Measurements from ENCODE around the gene C11orf52.

The C11orf52 gene

DNA sequence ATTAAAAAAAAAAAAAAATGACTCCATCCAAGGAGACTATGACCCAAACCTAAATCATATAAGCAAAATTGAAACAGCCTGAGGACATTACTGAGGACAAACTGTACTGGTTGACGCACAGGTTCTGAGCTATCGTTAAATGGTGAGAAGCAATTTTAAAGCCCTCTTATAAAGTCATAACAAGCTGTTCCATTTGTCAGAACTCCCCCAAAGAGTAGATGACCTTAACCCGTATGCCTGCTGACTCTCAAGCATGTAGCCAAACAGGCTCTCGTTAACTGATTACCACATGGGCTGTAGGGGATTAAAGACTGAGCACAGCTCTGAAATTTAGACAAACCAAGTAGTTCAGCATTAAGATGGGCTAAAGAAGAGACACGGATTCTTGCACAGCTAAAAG lies 9.3 kb upstream of the C11orf52 start:
- H3K4me1 ChIP-seq (ENCODE audit: control insufficient read depth, insufficient read depth, low read length): no peaks in the 10 kb centered on the region
- no peaks in the 10 kb centered on the region for H3K36me3 ChIP-seq (ENCODE audit: control insufficient read depth in 2 of 2, insufficient read depth in 1 of 2, low read length in 2 of 2)
- H3K27ac ChIP-seq (ENCODE audit: extremely low read depth, low read depth, low read length): no peak overlapping the region
- CTCF ChIA-PET: no interaction called here
- H3K4me3 ChIP-seq (ENCODE audit: low read depth, low read length): no peak overlapping the region
- POLR2A ChIA-PET: interaction anchor here (1.2 kb wide), 1 partner anchor 38 kb away, joined by 4 read pairs; the partner anchor contains the start of gene ALG9
- no peaks in the 10 kb centered on the region for H3K9me3 ChIP-seq (ENCODE audit: control insufficient read depth, insufficient read depth, low read depth, low read length)
- TF ChIP-seq KLF1 (tag by site-specific recombination; IDR thresholded peaks at IDR 0.05) (no peak), ZNF169 (tag by site-specific recombination; IDR thresholded peaks at IDR 0.05) (no peak), ZSCAN23 (tag by site-specific recombination; IDR thresholded peaks at IDR 0.05) (no peak), ZNF146 (tag by site-specific recombination; IDR thresholded peaks at IDR 0.05) (no peak), YY2 (tag by site-specific recombination; IDR thresholded peaks at IDR 0.05) (no peak), ZNF776 (tag by site-specific recombination; IDR thresholded peaks at IDR 0.05; ENCODE audit: borderline replicate concordance) (no peak), TCF7L2 (IDR thresholded peaks at IDR 0.05; ENCODE audit: borderline replicate concordance, low read depth, low read length) (no peak)
- TF ChIP-seq, protein P1, sequence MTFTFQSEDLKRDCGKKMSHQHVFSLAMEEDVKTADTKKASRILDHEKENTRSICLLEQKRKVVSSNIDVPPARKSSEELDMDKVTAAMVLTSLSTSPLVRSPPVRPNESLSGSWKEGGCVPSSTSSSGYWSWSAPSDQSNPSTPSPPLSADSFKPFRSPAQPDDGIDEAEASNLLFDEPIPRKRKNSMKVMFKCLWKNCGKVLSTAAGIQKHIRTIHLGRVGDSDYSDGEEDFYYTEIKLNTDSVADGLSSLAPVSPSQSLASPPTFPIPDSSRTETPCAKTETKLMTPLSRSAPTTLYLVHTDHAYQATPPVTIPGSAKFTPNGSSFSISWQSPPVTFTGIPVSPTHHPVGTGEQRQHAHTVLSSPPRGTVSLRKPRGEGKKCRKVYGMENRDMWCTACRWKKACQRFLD (tag by site-specific recombination; IDR thresholded peaks at IDR 0.05): no peak

DNA sequence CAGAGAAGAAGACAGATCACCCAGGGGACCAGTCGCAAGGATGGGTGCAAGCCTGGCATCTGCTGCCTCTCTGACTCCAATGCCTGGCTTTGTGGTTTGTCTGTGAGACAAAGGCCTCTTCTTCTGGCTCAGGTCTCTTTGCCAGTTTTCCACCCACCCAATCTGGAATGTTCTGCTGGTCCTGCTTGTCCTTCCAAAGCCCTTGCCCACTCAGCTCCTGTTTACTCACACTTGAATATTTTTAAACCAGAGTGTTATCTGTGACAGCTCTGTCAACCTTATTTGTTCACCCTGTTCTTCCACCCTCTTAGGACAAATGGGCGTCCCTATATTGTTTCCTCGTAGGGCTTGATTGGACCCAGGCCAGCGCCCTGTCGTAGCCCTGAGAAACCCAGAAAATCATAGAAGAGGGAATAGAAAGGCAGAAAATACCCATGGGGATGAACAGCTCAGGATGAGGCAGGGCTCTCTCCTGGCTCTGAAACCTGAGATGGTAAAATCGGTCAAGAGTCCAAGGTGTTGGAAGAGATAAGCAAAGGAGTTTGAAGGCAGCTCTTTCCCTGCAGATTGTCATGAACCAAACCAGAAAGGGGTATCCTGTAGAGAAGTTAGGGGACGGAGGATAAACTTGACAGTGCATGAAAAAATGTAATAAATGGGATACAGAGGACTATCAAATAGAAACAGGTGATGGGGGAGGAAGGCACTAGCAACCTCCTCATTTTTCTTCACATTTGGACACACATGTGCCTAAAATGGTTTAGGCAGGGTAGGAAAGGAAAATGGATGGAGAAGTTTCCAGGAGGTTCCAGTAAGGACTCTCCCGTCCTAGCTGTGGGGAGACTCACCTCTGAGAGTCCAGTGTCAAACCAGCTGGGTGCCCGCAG lies 7.8 kb upstream of the C11orf52 start:
- no peaks in the 10 kb centered on the region for H3K36me3 ChIP-seq (ENCODE audit: control insufficient read depth in 2 of 2, insufficient read depth in 1 of 2, low read length in 2 of 2)
- H3K4me3 ChIP-seq (ENCODE audit: low read depth, low read length): no peak overlapping the region
- ChIA-PET CTCF (interaction anchor here (0.6 to 1.4 kb wide), 4 partner anchors 21 to 72 kb away, joined by 3 to 5 read pairs (median 3); no protein-coding TSS in a partner anchor), POLR2A (interaction anchor here (0.5 to 1.1 kb wide), 3 partner anchors 16 to 153 kb away, joined by 3 to 7 read pairs (median 4); no protein-coding TSS in a partner anchor)
- no peaks in the 10 kb centered on the region for H3K9me3 ChIP-seq (ENCODE audit: control insufficient read depth, insufficient read depth, low read depth, low read length)
- no peaks in the 10 kb centered on the region for H3K4me1 ChIP-seq (ENCODE audit: control insufficient read depth, insufficient read depth, low read length)
- no peak overlapping the region for H3K27ac ChIP-seq (ENCODE audit: extremely low read depth, low read depth, low read length)
- TF ChIP-seq, protein P2, sequence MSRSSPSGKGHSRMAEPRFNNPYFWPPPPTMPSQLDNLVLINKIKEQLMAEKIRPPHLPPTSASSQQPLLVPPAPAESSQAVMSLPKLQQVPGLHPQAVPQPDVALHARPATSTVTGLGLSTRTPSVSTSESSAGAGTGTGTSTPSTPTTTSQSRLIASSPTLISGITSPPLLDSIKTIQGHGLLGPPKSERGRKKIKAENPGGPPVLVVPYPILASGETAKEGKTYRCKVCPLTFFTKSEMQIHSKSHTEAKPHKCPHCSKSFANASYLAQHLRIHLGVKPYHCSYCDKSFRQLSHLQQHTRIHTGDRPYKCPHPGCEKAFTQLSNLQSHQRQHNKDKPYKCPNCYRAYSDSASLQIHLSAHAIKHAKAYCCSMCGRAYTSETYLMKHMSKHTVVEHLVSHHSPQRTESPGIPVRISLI (tag by site-specific recombination; IDR thresholded peaks at IDR 0.05): no peak
- TF ChIP-seq ZNF174 (tag by site-specific recombination; IDR thresholded peaks at IDR 0.05) (no peak), ZNF571 (tag by site-specific recombination; IDR thresholded peaks at IDR 0.05) (no peak), GLI4 (tag by site-specific recombination; IDR thresholded peaks at IDR 0.05) (no peak), ZBTB7A (tag by site-specific recombination; IDR thresholded peaks at IDR 0.05; ENCODE audit: low read depth) (no peak), ZNF514 (tag by site-specific recombination; IDR thresholded peaks at IDR 0.05) (no peak), ZNF202 (tag by site-specific recombination; IDR thresholded peaks at IDR 0.05; ENCODE audit: borderline replicate concordance) (no peak), ZNF2 (tag by site-specific recombination; IDR thresholded peaks at IDR 0.05) (no peak), ZNF670 (tag by site-specific recombination; IDR thresholded peaks at IDR 0.05; ENCODE audit: low read depth) (no peak), SETDB1 (IDR thresholded peaks at IDR 0.05; ENCODE audit: insufficient read length, low read length) (no peak), ZSCAN23 (tag by site-specific recombination; IDR thresholded peaks at IDR 0.05) (no peak), ZXDB (tag by site-specific recombination; IDR thresholded peaks at IDR 0.05) (no peak), FEZF1 (tag by site-specific recombination; IDR thresholded peaks at IDR 0.05) (no peak)
- TF ChIP-seq, protein P1 (tag by site-specific recombination; IDR thresholded peaks at IDR 0.05): no peak
- TF ChIP-seq, protein P3, sequence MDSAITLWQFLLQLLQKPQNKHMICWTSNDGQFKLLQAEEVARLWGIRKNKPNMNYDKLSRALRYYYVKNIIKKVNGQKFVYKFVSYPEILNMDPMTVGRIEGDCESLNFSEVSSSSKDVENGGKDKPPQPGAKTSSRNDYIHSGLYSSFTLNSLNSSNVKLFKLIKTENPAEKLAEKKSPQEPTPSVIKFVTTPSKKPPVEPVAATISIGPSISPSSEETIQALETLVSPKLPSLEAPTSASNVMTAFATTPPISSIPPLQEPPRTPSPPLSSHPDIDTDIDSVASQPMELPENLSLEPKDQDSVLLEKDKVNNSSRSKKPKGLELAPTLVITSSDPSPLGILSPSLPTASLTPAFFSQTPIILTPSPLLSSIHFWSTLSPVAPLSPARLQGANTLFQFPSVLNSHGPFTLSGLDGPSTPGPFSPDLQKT (IDR thresholded peaks at IDR 0.05; ENCODE audit: borderline replicate concordance, low read depth, low read length): no peak
- TF ChIP-seq, protein P4, sequence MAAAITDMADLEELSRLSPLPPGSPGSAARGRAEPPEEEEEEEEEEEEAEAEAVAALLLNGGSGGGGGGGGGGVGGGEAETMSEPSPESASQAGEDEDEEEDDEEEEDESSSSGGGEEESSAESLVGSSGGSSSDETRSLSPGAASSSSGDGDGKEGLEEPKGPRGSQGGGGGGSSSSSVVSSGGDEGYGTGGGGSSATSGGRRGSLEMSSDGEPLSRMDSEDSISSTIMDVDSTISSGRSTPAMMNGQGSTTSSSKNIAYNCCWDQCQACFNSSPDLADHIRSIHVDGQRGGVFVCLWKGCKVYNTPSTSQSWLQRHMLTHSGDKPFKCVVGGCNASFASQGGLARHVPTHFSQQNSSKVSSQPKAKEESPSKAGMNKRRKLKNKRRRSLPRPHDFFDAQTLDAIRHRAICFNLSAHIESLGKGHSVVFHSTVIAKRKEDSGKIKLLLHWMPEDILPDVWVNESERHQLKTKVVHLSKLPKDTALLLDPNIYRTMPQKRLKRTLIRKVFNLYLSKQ (tag by site-specific recombination; IDR thresholded peaks at IDR 0.05; ENCODE audit: borderline replicate concordance): no peak

All from HEK293 (cell line).